ENCODE results near the gene CACNA2D3.

CACNA2D3 gene

DNA sequence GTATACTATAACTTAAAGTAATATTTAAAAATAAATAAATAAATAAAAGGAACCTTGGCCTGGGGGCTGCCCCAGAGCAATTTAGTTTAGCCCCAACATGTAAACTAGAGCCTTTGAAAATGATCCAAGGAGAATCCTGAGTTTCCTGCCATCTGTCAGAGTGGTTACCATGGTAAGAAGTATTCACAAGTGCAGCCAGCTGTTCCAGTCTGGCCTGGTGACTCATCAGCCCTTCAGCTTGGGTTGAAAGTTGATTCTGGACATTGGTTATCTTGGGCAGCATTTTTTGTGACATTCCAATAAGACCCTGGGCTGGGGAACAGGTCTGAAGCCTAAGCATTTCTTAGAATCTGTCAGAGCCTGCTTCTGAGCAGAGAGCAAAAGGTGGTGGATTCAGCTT lies 878.2 kb downstream of the CACNA2D3 start:
- no peak for TF ChIP-seq ZFX (IDR thresholded peaks at IDR 0.05; ENCODE audit: borderline replicate concordance)
- TF ChIP-seq, protein P1, sequence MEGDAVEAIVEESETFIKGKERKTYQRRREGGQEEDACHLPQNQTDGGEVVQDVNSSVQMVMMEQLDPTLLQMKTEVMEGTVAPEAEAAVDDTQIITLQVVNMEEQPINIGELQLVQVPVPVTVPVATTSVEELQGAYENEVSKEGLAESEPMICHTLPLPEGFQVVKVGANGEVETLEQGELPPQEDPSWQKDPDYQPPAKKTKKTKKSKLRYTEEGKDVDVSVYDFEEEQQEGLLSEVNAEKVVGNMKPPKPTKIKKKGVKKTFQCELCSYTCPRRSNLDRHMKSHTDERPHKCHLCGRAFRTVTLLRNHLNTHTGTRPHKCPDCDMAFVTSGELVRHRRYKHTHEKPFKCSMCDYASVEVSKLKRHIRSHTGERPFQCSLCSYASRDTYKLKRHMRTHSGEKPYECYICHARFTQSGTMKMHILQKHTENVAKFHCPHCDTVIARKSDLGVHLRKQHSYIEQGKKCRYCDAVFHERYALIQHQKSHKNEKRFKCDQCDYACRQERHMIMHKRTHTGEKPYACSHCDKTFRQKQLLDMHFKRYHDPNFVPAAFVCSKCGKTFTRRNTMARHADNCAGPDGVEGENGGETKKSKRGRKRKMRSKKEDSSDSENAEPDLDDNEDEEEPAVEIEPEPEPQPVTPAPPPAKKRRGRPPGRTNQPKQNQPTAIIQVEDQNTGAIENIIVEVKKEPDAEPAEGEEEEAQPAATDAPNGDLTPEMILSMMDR (IDR thresholded peaks at IDR 0.05), result no peak
- H3K27ac ChIP-seq, result no peak overlapping the region

GRCh38 chr3:55000953-55001352 lies 878.6 kb downstream of the CACNA2D3 start:
- TF ChIP-seq, protein P1 (IDR thresholded peaks at IDR 0.05), result no peak
- TF ChIP-seq ZFX (IDR thresholded peaks at IDR 0.05; ENCODE audit: borderline replicate concordance), result no peak
- H3K27ac ChIP-seq, result no peak overlapping the region

DNA sequence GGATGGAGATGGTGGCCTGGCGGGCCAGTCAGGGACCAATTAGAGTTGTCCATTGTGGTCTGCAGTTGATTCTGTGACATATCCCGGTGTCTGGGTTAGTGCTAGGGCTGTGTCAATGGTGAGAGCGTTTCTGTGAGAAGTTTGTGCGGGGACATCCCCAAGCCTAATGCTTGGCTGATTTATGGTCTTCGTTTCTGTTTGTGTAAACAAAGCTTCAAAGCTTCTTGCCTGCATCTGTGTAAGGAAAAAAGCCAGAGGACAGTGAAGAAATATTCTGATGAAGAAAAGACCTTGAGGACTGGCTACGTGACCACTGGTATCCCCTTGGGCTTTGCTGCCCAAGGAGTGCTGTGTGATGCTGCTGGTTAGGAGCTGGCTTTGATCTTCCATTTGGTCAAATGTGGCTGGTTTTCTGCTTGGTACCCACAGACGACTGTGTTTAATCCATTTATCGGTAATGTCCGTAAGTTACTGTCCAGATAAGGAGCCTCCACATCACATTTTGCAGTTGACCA lies 880.1 kb downstream of the CACNA2D3 start:
- TF ChIP-seq, protein P1 (IDR thresholded peaks at IDR 0.05), result no peak
- no peak for TF ChIP-seq ZFX (IDR thresholded peaks at IDR 0.05; ENCODE audit: borderline replicate concordance)
- no peak overlapping the region for H3K27ac ChIP-seq

DNA sequence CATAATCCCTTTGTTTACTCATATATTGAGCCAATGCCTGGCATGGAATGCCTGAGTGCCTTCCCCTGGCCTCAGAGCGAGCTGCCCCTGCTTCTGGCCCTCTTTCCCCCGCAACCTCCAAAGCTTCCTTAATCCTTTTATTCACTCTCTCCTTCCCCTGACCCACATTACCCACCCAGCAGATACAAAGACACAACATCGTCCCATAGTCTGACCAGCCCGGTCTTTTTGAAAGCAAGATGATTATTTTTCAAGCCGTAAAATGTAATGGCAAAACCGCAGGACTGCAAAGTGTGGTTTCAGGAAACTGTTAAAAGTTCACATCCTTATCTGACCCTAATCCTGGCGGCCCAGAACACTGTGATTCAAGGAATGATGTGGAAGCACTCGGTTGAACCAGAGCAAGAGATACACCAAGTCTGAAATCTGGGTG lies 883.9 kb downstream of the CACNA2D3 start:
- no peak overlapping the region for H3K27ac ChIP-seq
- TF ChIP-seq, protein P1 (IDR thresholded peaks at IDR 0.05), result no peak
- no peak for TF ChIP-seq ZFX (IDR thresholded peaks at IDR 0.05; ENCODE audit: borderline replicate concordance)

DNA sequence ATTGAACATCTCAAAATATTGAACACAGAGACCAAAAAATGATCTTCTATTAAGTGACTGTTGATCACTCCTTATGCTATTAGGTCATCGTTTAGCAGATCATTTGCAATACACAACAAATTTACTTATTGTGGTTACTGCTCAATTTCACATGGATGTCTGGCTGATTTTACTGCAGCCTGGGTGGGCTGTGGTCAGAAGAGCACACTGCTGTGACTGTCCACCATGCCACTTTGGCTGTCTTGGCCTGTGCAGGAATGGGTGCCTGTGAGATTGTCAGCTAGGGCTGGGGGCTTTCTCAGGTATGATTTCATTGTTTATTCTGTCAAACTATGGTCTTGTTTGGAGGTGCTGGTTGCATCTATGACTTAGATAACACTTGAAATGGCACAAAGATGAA lies 885.6 kb downstream of the CACNA2D3 start:
- no peak overlapping the region for H3K27ac ChIP-seq

GRCh38 chr3:55009372-55009771 lies 887.0 kb downstream of the CACNA2D3 start:
- no peak overlapping the region for H3K27ac ChIP-seq
- TF ChIP-seq, protein P1 (IDR thresholded peaks at IDR 0.05), result no peak
- TF ChIP-seq ZFX (IDR thresholded peaks at IDR 0.05; ENCODE audit: borderline replicate concordance), result no peak

More for the DNA sequence above, 885.6 kb downstream of the CACNA2D3 start:
- TF ChIP-seq, protein P1 (IDR thresholded peaks at IDR 0.05), result no peak
- TF ChIP-seq ZFX (IDR thresholded peaks at IDR 0.05; ENCODE audit: borderline replicate concordance), result no peak

DNA sequence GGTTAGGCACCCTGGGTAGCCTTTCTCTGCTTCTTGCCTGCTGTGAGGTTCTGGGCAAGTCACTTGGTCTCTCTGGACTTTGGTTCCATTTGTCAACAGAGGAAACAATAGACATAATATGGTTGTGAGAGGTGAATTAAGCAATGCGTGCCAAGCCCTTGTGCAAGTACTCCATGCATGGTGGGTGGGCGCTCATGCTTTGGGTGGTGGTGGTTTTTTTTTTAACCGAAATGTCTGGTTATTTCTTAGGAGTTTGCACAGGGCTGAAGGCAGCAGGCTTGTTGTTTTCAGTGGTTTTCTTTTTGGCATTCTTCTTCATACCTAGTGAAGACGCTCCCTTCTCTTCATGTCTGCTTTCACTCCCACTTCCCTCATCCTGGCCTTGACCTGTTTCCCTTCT lies 889.7 kb downstream of the CACNA2D3 start:
- no peak overlapping the region for H3K27ac ChIP-seq
- no peak for TF ChIP-seq ZFX (IDR thresholded peaks at IDR 0.05; ENCODE audit: borderline replicate concordance)
- TF ChIP-seq, protein P1 (IDR thresholded peaks at IDR 0.05), result no peak
